GM19324 (cell line): ENCODE data around the gene LITAFD.

Source experiments
- ATAC-seq: cut with Tn5 transposase; IDR thresholded peaks from one replicate; pipeline ENCODE4 v1.9.1; 2021; ENCODE audit warnings: mild to moderate bottlenecking, moderate library complexity; ENCODE audit not compliant: unreplicated experiment, low FRiP score

The LITAFD gene

DNA sequence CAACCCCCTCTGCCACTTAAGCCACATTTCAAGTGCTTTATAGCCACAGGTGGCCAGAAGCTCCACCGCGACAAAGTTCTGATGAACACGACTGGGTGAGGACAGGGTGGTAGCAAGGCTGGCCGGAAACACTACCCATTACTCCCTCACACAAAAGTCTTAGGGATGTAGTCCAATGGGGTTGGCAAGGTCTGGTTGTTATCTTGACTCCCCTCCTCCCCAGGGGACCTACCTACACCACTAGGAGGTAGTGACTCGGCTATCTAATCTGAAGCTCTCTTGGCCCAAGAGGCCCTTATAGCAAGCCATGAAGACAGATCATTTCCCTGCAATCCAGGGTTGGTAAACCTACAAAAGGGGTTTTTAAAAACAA lies 8.4 kb downstream of the LITAFD start:
- ATAC-seq: no peak

- ATAC-seq: peak; percentile 20
Measured at GRCh38 chr16:8892101-8892575, 10.0 kb downstream of the LITAFD start.

DNA sequence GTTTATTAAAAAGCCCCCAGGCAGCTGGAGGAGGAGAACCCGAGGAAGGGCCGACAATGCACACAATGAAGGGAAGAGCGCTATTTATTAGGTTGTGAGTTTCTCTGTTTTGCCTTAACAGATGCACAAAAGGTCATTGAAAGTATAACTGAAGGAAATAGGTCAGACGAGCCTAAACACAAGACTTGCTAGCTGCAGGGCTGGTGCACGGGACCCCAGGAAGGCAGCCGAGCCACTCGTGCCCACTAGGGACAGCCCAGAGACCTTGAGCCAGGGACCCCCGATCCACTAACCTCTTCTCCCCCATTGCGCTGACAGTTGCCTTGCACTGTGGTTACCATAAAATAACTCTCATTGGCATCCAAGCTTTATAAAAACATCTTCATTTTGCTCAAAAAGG lies 11.3 kb downstream of the LITAFD start:
- no peak for ATAC-seq

DNA sequence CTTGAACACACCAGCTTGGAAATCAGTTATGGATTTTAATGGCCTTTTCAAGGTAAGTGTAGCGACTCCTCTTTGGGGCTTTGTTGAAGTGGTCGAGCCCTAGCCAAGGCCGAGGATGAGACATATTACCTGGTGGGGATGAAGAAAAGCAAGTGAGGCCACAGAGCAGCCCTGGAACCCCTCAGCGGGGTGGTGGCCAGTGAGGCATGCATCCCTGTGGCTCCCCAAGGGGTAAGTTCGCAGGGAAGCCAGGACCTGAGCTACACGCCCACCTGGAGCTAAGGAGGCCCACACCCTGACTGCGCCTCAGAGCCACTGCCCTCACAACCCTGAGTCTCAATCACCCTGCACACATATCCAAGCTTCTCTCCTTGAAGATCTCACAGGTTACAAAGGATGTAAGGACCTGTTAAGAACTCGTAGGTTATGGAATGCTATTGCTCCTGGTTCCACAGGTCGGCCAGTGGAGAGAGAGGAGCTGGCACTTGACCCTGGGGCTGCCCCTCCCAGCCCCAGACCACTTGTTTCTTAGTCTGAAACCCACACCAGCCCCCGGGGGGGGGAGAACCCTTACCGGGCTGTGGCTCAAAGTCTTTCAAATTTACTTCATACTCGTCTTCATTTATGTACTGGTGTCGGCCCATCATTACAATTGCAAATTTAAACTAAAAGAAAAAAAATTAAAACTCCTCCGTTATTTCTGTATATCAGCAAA lies 12.0 kb downstream of the LITAFD start:
- no peak for ATAC-seq

DNA sequence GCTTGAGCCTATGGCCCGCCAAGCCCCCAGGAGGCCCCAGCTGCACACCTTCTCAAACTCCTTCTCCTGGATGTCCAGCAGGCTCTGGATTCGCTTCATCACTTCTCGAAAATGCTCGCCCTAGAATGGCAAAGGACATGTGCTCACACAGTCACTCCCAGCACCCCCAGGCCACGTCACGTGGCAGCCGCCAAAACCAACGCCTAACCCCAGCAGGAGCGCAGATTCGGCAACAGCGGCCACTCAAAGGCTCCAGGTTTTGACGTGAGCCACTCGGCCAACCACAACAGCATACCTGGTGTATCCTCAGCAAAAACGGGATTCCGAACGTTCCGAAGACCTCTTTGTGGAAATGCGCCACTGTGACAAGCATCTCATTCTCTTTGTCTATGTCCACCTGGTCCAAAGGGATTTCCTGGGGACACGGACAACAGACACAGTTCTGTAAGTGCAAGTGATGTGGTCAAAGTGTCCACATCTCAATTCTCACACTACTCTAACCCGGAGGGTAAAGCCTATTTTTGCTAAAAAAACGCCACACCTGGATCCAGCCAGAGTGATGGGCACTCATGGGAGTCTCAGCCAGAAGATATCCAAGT lies 12.7 kb downstream of the LITAFD start:
- ATAC-seq: no peak

DNA sequence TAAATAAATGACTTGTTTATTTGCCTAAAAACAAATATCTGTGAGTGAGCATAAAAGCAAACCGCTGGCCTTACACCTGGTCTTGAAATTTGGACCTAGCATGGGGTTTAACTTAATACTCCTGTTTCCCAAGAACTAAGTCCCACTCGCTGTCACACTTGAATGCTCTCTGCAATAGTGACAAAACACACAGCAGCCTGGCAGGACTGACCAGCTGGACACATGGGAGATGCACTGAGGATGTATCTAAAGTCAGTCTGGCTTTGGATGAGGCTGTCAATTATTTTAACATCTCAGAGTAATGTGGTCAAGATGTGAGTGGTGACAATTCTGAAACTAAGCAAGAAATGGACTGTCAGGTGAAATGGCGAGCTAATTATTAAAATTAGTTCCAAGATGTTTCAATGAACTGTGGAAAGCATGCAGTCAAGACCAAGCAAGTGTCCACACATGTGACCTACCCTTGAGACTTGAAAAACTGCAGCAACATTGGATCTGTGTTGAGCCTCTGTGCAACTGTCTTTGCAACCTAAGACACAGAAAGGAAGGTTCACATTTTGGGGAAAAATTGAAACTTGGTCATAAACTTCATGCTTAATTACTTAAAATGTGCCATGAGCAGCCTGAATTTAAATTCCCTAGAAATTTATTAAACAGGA lies 16.6 kb downstream of the LITAFD start:
- no peak for ATAC-seq

GRCh38 chr16:8899709-8900317 lies 17.7 kb downstream of the LITAFD start:
- no peak for ATAC-seq

DNA sequence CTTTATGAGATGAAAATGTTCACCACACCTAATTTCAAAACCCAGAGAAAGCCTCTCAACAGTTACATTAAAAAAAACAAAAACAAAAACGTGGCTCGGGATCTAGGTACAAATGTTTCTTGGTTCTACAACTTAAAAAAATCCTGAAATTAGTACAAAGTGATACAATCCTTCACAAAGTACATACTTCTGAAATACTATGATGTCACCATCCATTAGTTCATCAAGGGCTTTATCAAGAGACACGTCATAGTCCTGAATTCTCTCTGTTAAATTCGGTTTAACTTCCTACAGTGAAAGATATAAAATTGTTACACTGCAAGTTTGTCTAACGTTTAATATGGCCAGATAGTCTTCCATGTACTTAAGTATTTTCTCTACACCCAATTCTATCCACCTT lies 18.2 kb downstream of the LITAFD start:
- no peak for ATAC-seq

DNA sequence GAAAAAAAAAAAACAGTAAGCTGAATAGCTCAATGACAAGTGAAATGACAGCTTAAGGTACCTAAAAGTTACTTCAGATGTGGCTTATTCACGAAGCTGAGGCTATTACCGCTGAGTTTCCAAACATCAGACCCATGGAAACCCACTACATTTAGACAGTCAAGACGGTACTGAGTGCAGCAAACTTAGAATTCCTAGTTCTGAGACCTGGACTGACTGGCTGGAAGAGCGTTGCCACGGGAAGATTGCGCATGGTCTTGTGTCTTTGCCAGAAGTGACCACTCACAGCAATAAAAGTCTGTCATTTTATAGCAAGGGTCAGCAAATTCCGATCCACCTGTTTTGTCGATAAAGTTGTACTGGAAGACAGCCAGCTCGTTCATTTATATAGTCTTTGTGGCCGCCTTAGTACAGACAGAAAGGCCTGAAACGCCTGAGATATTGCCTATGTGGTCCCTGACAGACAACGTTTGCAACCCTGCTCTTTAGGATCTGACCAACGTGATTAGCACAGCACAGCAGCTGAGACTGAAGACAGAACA lies 19.2 kb downstream of the LITAFD start:
- ATAC-seq: no peak

DNA sequence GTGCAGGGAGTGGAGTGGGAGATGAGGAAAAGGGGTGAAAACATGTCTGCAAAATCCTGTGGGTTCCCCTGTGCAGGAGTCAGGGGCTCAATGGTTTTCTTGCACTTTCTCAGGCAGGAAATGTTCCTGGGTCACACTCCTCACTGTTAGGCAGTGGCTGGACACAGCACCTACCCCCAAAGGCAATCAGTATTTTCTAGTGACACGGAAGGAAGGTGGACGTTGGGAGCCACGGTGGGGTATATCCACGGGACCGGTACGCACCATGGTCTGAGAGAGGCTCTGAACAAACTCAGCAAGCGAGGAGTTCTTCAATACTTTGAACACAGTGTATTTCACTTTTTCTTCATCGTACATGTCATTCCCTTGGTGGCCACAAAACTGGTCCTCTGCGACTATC lies 20.9 kb downstream of the LITAFD start:
- ATAC-seq: no peak

DNA sequence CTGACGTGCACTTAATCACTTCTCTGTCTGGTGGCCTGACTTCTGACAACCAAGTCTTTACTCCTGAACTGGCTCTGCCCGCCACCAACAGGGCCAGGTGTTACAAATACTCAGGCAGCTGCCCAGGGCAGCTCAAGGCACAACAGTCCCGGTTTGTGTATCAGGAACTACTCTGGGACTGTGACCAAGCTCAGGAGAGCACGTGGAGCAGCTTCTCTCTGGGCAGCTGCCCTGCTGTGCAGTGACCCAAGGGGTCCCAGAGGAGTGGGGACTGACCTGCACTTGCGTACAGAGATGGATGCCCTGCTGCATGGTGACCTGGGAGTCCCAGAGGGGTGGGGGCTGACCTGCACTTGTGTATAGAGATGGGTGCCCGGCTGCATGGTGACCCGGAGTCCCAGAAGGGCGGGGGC lies 21.9 kb downstream of the LITAFD start:
- ATAC-seq: no peak

DNA sequence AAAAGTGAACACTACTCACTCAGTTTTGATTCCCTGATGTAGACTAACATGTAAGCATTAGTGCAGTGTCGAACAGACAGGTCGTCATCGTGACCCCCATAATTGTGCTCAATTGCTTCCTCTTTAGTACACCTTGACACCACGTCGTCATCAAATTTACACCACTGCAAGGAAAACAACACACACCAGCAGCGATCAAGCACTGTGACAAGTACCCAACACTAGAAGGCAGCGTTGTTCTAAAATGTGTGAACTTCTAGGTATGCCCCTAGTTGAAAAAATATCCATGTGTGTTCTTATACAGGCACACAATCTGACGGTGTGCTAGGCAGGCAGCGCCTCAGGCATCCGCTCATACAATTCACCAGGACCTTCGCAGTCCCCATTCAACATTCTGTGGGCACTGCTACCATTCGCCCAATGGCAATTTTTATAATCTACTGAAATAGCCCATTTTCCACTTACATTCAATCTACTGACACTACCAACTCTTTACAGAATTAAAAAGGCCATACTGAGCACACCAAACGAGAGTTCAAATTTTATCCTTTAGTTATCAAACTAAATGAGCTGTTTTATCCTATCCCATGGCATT lies 23.1 kb downstream of the LITAFD start:
- no peak for ATAC-seq

- ATAC-seq: no peak
Measured at GRCh38 chr16:8905795-8906591, 23.8 kb downstream of the LITAFD start.

- no peak for ATAC-seq
Measured at GRCh38 chr16:8907096-8907495, 24.9 kb downstream of the LITAFD start.

DNA sequence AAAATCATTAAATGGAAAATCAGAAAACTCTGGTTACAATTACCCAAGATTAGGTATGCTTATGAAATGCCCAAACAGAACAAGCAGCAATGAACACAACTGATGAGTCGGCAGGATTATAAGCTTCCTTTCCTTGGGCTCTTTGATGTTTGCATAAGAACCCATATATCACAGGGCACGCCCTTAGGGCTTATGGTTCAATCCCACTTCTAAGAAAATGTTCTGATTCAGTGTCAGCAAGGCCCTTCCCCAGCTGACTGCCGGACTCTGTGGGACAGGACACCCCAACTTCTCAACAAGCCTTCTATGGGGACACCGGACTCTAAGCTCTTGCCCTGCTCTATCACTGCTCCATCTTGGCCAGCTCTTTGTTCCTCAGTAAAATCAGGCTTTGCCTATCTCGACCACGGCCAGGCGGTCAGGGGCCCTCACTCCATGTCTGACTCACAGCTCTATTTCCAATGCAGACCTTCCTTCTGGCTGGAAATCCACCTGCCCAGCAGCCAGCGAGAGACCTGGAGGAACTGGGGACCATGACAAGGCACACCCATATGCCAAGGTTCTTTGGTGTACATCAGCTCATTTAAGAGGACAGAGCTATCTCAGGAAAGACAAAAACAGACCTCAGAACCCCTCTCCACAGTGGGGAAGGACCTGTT lies 26.8 kb downstream of the LITAFD start:
- ATAC-seq: no peak

- no peak for ATAC-seq
Measured at GRCh38 chr16:8910811-8911210, 28.7 kb downstream of the LITAFD start.

DNA sequence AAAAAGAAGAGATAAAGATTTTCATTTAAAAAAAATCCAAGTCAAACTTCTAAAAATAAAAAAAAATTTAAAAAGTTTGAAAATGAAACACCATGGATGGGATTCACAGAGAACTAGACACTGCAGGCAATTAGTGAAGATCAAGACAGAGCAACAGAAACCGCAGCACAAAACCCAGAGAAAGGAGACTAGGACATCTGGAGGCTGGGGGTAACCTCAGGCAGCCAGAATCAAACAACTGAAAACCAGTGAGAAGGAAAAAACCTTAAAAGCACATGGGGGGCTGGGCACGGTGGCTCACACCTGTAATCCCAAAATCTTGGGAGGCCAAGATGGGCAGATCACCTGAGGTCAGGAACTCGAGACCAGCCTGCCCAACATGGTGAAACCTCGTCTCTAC lies 30.6 kb downstream of the LITAFD start:
- ATAC-seq: no peak

DNA sequence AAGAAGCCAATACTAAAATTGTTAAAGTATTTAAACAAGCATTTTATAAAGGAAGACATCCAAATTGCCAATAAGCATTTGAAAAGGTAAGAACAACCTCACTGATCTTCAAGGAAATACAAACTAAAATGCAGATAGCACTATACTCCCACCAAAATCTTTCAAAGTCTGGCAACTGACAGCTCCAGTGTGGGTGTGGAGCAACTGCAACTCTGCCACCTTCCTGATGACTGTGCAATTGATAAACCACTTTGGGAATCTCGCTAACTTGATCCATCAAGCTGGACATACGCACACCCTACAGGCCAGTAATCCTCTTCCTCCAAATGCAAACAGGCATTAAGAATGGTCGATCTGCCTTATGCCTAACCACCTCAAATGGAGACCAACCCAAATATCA lies 31.9 kb downstream of the LITAFD start:
- no peak for ATAC-seq

DNA sequence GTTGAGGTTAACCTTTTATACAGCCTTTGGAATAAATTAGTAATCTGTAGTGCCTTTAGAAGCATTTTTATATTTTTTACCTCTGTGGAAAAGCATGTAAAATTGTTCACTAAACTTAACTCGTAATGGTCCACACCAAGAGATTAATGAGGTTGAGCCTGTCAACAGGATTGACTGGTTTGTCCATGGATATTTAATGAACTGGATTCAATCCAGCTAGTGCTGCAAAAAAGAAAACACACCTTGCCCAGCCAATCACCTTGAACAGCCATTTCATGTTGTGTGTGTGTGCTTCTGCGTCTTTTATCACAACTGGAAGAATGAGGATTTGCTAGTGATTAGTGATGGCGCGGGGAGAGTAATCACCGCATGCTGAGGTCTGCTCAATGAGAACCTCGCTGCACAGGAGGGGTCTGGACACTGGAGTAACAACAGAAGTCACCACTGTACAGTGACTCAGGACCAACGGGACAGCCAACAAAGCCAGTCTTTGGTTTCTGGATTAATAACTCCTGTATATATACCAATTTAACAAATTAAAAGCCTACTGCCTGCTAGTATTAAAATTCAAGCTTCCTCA lies 33.7 kb downstream of the LITAFD start:
- ATAC-seq: no peak
